Effector memory CD4-positive, alpha-beta T cell (primary cell): Measurements from ENCODE around the gene CPNE5.

ENCODE experiments used
- DNase-seq, 3 donors: peaks; one replicate each; pipeline ENCODE4 v3.0.0-alpha.2; 2020
- H3K27ac ChIP-seq: 2 replicates; pipeline ENCODE4 v1.7.0; 2013; ENCODE audit warnings: mild to moderate bottlenecking, low read length, moderate library complexity; ENCODE audit not compliant: insufficient read depth, poor library complexity, severe bottlenecking
- H3K27me3 ChIP-seq: replicated peaks from 2 replicates; pipeline ENCODE4 v1.7.0; 2013; ENCODE audit warnings: mild to moderate bottlenecking, low read length; ENCODE audit not compliant: insufficient read depth, control insufficient read depth, poor library complexity, severe bottlenecking
- H3K36me3 ChIP-seq: 2 replicates; pipeline ENCODE4 v1.7.0; 2013; ENCODE audit warnings: mild to moderate bottlenecking, low read length, moderate library complexity; ENCODE audit not compliant: control insufficient read depth, insufficient read depth
- H3K4me1 ChIP-seq: 2 replicates; pipeline ENCODE4 v1.7.0; 2013; ENCODE audit warnings: low read length, mild to moderate bottlenecking; ENCODE audit not compliant: control insufficient read depth, insufficient read depth, poor library complexity, severe bottlenecking
- H3K4me3 ChIP-seq: 2 replicates; pipeline ENCODE4 v1.7.0; 2013; ENCODE audit warnings: low read length, low read depth, mild to moderate bottlenecking; ENCODE audit not compliant: insufficient read depth, poor library complexity, severe bottlenecking
- H3K9me3 ChIP-seq: 2 replicates; pipeline ENCODE4 v1.7.0; 2013; ENCODE audit warnings: mild to moderate bottlenecking, low read length, moderate library complexity; ENCODE audit not compliant: control insufficient read depth

The CPNE5 gene

GRCh38 chr6:36735110-36736071, 103.9 kb downstream of the CPNE5 start:
- H3K4me1 ChIP-seq, result no peaks in the 10 kb centered on the region
- H3K4me3 ChIP-seq, result no peak overlapping the region
- H3K27ac ChIP-seq, result no peak overlapping the region
- no peak for DNase-seq
- H3K36me3 ChIP-seq, result no peaks in the 10 kb centered on the region
- H3K9me3 ChIP-seq, result no peaks in the 10 kb centered on the region
- no peaks in the 10 kb centered on the region for H3K27me3 ChIP-seq

- Histone ChIP-seq H3K4me3 (no peak overlapping the region), H3K27ac (no peak overlapping the region), H3K27me3 (no peaks in the 10 kb centered on the region), H3K9me3 (no peaks in the 10 kb centered on the region), H3K4me1 (no peaks in the 10 kb centered on the region), H3K36me3 (no peaks in the 10 kb centered on the region)
- DNase-seq, result no peak
Observed at GRCh38 chr6:36734486-36735060, 104.7 kb downstream of the CPNE5 start.

- no peaks in the 10 kb centered on the region for H3K36me3 ChIP-seq
- H3K27ac ChIP-seq, result no peak overlapping the region
- no peak for DNase-seq
- H3K4me3 ChIP-seq, result no peak overlapping the region
- no peaks in the 10 kb centered on the region for H3K27me3 ChIP-seq
- H3K4me1 ChIP-seq, result no peaks in the 10 kb centered on the region
- H3K9me3 ChIP-seq, result no peaks in the 10 kb centered on the region
Observed at GRCh38 chr6:36733300-36733699, 105.9 kb downstream of the CPNE5 start.

GRCh38 chr6:36731622-36732310, 107.5 kb downstream of the CPNE5 start:
- no peaks in the 10 kb centered on the region for H3K36me3 ChIP-seq
- H3K27me3 ChIP-seq, result no peaks in the 10 kb centered on the region
- peaks cover 8% of the 10 kb centered on the region for H3K4me1 ChIP-seq
- DNase-seq, result no peak
- H3K4me3 ChIP-seq, result no peak overlapping the region
- no peaks in the 10 kb centered on the region for H3K9me3 ChIP-seq
- H3K27ac ChIP-seq, result no peak overlapping the region

GRCh38 chr6:36730424-36731380, 108.5 kb downstream of the CPNE5 start:
- DNase-seq, result no peak

GRCh38 chr6:36729161-36729524, 110.1 kb downstream of the CPNE5 start:
- no peak overlapping the region for H3K27ac ChIP-seq
- H3K36me3 ChIP-seq, result no peaks in the 10 kb centered on the region
- peaks cover 8% of the 10 kb centered on the region for H3K4me1 ChIP-seq
- no peaks in the 10 kb centered on the region for H3K27me3 ChIP-seq
- no peaks in the 10 kb centered on the region for H3K9me3 ChIP-seq
- H3K4me3 ChIP-seq, result no peak overlapping the region
- DNase-seq, result no peak

More at GRCh38 chr6:36730424-36731380, 108.5 kb downstream of the CPNE5 start:
- H3K4me3 ChIP-seq, result no peak overlapping the region
- H3K27me3 ChIP-seq, result no peaks in the 10 kb centered on the region
- no peaks in the 10 kb centered on the region for H3K9me3 ChIP-seq
- H3K36me3 ChIP-seq, result no peaks in the 10 kb centered on the region
- H3K4me1 ChIP-seq, result peaks cover 8% of the 10 kb centered on the region
- no peak overlapping the region for H3K27ac ChIP-seq

GRCh38 chr6:36728289-36729160, 110.7 kb downstream of the CPNE5 start:
- peaks cover 8% of the 10 kb centered on the region for H3K4me1 ChIP-seq
- H3K4me3 ChIP-seq, result no peak overlapping the region
- no peaks in the 10 kb centered on the region for H3K36me3 ChIP-seq
- no peaks in the 10 kb centered on the region for H3K9me3 ChIP-seq
- no peak for DNase-seq
- H3K27ac ChIP-seq, result no peak overlapping the region
- no peaks in the 10 kb centered on the region for H3K27me3 ChIP-seq

GRCh38 chr6:36727505-36728021, 111.7 kb downstream of the CPNE5 start:
- H3K36me3 ChIP-seq, result no peaks in the 10 kb centered on the region
- DNase-seq, result no peak

More at GRCh38 chr6:36727505-36728021, 111.7 kb downstream of the CPNE5 start:
- H3K4me3 ChIP-seq, result no peak overlapping the region
- H3K4me1 ChIP-seq, result peaks cover 8% of the 10 kb centered on the region
- H3K9me3 ChIP-seq, result no peaks in the 10 kb centered on the region
- no peaks in the 10 kb centered on the region for H3K27me3 ChIP-seq
- no peak overlapping the region for H3K27ac ChIP-seq
